GM19023 (cell line): ENCODE data around the gene FBXW11.
"Not testable (repeated sequence)": the region's sequence is repeated elsewhere in the genome, so short reads cannot be mapped to it uniquely, and the experiment has no call there.

Source experiments
- ATAC-seq: cut with Tn5 transposase; IDR thresholded peaks from one replicate; pipeline ENCODE4 v1.9.1; 2021; ENCODE audit warnings: mild to moderate bottlenecking, moderate library complexity; ENCODE audit not compliant: unreplicated experiment

The FBXW11 gene

GRCh38 chr5:171986772-171987171 is 19.7 kb downstream of the FBXW11 start:
- ATAC-seq = no peak

- ATAC-seq = no peak
These were observed 21.6 kb downstream of the FBXW11 start for GRCh38 chr5:171984748-171985419.

- ATAC-seq = no peak
These were observed 24.6 kb downstream of the FBXW11 start for GRCh38 chr5:171981847-171982246.

- no peak for ATAC-seq
These were observed 25.6 kb downstream of the FBXW11 start for GRCh38 chr5:171980792-171981191.

- no peak for ATAC-seq
These were observed 26.8 kb downstream of the FBXW11 start for GRCh38 chr5:171979606-171980005.

GRCh38 chr5:171978519-171978918 is 27.9 kb downstream of the FBXW11 start:
- ATAC-seq = no peak

GRCh38 chr5:171978016-171978415 is 28.4 kb downstream of the FBXW11 start:
- no peak for ATAC-seq

GRCh38 chr5:171977244-171977950 is 29.0 kb downstream of the FBXW11 start:
- not testable (repeated sequence) for ATAC-seq

- ATAC-seq = no peak
These were observed 30.4 kb downstream of the FBXW11 start for GRCh38 chr5:171975877-171976667.

- no peak for ATAC-seq
These were observed 31.1 kb downstream of the FBXW11 start for GRCh38 chr5:171975262-171975876.

GRCh38 chr5:171970826-171971225 is 35.6 kb downstream of the FBXW11 start:
- no peak for ATAC-seq

GRCh38 chr5:171969288-171969880 is 37.1 kb downstream of the FBXW11 start:
- no peak for ATAC-seq

- no peak for ATAC-seq
These were observed 37.9 kb downstream of the FBXW11 start for GRCh38 chr5:171968531-171968930.

- ATAC-seq = no peak
These were observed 39.5 kb downstream of the FBXW11 start for GRCh38 chr5:171966964-171967363.

GRCh38 chr5:171966270-171966669 is 40.2 kb downstream of the FBXW11 start:
- no peak for ATAC-seq

- ATAC-seq = no peak
These were observed 40.7 kb downstream of the FBXW11 start for GRCh38 chr5:171965745-171966144.

- no peak for ATAC-seq
These were observed 43.0 kb downstream of the FBXW11 start for GRCh38 chr5:171963416-171963815.

- peak; percentile 63 for ATAC-seq
These were observed 45.3 kb downstream of the FBXW11 start for GRCh38 chr5:171961117-171961516.

GRCh38 chr5:171957591-171958251 is 48.7 kb downstream of the FBXW11 start:
- peak; percentile 54 for ATAC-seq

- ATAC-seq = no peak
These were observed 49.4 kb downstream of the FBXW11 start for GRCh38 chr5:171956887-171957495.
